Suprapubic skin (tissue), 4 donors: Measurements from ENCODE around the gene SIL1.

Experiments used
- EP300 ChIP-seq: sonication (generic); formaldehyde crosslinking; IDR thresholded peaks from one replicate; pipeline ENCODE4 v1.6.1; 2017; ENCODE audit warnings: antibody characterized with exemption
- POLR2AphosphoS5 ChIP-seq, 3 donors: sonication (generic); formaldehyde crosslinking; IDR thresholded peaks; one replicate each; pipeline ENCODE4 v1.6.1; 2017; ENCODE audit warnings: antibody characterized with exemption in 3 of 3
- TF ChIP-seq, protein P1 (sequence below), 2 donors: fragments of 200-600 bp in 1 of 2; fragments of 450-650 bp in 1 of 2; sonication (generic) in 1 of 2; IDR thresholded peaks; one replicate each; pipeline ENCODE4 v1.5.1; 2016 to 2019; ENCODE audit warnings: antibody characterized with exemption in 2 of 2, mild to moderate bottlenecking in 1 of 2, moderate library complexity in 1 of 2

DNA sequence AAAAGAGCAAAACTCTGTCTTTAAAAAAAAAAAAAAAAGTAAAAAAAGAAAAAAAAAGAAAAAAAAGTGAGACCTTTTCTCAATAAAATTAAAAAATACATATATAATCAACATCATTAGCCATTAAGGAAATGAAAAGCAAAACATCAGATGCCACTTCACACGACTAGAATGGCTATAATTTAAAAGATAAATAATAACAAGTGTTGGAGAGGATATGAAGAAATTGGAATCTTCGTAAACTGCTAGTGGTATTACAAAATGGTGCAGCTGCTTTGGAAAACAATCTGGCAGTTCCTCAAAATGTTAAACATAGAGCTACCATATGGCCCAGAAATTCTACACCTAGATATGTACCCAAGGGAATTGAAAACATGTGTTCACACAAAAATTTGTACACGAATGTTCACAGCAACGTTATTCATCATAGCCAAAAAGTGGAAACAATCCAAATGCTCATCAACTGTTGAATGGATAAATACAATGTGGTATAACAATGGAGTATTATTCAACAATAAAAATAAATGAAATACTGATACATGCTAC is 45.3 kb upstream of the SIL1 start:
- TF ChIP-seq EP300 (no peak), POLR2AphosphoS5 (IDR thresholded peaks at IDR 0.05) (no peak)
- TF ChIP-seq, protein P1, sequence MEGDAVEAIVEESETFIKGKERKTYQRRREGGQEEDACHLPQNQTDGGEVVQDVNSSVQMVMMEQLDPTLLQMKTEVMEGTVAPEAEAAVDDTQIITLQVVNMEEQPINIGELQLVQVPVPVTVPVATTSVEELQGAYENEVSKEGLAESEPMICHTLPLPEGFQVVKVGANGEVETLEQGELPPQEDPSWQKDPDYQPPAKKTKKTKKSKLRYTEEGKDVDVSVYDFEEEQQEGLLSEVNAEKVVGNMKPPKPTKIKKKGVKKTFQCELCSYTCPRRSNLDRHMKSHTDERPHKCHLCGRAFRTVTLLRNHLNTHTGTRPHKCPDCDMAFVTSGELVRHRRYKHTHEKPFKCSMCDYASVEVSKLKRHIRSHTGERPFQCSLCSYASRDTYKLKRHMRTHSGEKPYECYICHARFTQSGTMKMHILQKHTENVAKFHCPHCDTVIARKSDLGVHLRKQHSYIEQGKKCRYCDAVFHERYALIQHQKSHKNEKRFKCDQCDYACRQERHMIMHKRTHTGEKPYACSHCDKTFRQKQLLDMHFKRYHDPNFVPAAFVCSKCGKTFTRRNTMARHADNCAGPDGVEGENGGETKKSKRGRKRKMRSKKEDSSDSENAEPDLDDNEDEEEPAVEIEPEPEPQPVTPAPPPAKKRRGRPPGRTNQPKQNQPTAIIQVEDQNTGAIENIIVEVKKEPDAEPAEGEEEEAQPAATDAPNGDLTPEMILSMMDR (IDR thresholded peaks at IDR 0.05) = no peak
